ENCODE results near the gene VDAC1. TPM values are rescaled to one million over a fixed set of nuclear protein-coding genes. Genes with fewer than 3 reads are reported as not detected.
"Not testable (repeated sequence)": the region's sequence is repeated elsewhere in the genome, so short reads cannot be mapped to it uniquely, and the experiment has no call there.

VDAC1 gene
- total and polyA plus RNA-seq, 12 donors, result 229 to 609 (median 529) TPM

GRCh38 chr5:133977858-133978257, 26.9 kb downstream of the VDAC1 start:
- ATAC-seq (no peak), DNase-seq (no peak)
- intact Hi-C loops (cut with DNase I), result no loop called here
- Histone ChIP-seq H3K36me3 (peaks cover 0 to 99% (median 58%) of the 10 kb centered on the region in 9 donors), H3K4me1 (peaks cover 2 to 53% (median 24%) of the 10 kb centered on the region in 9 donors), H3K9me3 (no peaks in the 10 kb centered on the region), H3K4me3 (no peak overlapping the region), H3K27ac (peak overlapping the region in 7 of 10 donors; percentile 22 to 62 (median 50)), H3K27me3 (no peaks in the 10 kb centered on the region)
- TF ChIP-seq CTCF (IDR thresholded peaks at IDR 0.05), result no peak
- 48 to 64% methylated on average over 1 of the region's 1 CpG for WGBS, 2 donors

- Histone ChIP-seq H3K27me3 (no peaks in the 10 kb centered on the region), H3K27ac (peak overlapping the region in 8 of 10 donors; percentile 11 to 62 (median 46)), H3K4me3 (no peak overlapping the region), H3K9me3 (no peaks in the 10 kb centered on the region), H3K36me3 (peaks cover 0 to 99% (median 59%) of the 10 kb centered on the region in 9 donors), H3K4me1 (peaks cover 2 to 53% (median 24%) of the 10 kb centered on the region in 9 donors)
- 55 to 69% methylated on average over 5 of the region's 5 CpGs for WGBS, 2 donors
- intact Hi-C loops (cut with DNase I), result no loop called here
- no peak for TF ChIP-seq CTCF (IDR thresholded peaks at IDR 0.05)
- DNase-seq, result no peak
- ATAC-seq, result peak in 4 of 8 donors; percentile 18 to 64 (median 21)
Observed at GRCh38 chr5:133977161-133977787, 27.5 kb downstream of the VDAC1 start.

GRCh38 chr5:133975546-133975945, 29.2 kb downstream of the VDAC1 start:
- H3K27me3 ChIP-seq; H3K27ac ChIP-seq; H3K4me3 ChIP-seq; DNase-seq; intact Hi-C loops (cut with DNase I); ATAC-seq; H3K9me3 ChIP-seq: not testable (repeated sequence)
- H3K36me3 ChIP-seq, result peaks cover 0 to 97% (median 53%) of the 10 kb centered on the region in 9 donors
- WGBS, 2 donors, result 94 to 95% methylated on average over 16 of the region's 16 CpGs
- H3K4me1 ChIP-seq, result peaks cover 2 to 39% (median 24%) of the 10 kb centered on the region in 9 donors

- ATAC-seq (no peak), DNase-seq (no peak)
- no peak overlapping the region for H3K27ac ChIP-seq
- whole genome bisulfite sequencing, 2 donors, result 95% methylated on average over 6 of the region's 6 CpGs
- intact Hi-C loops (cut with DNase I), result no loop called here
- H3K9me3 ChIP-seq, result no peaks in the 10 kb centered on the region
- H3K4me1 ChIP-seq, result peaks cover 0 to 33% (median 20%) of the 10 kb centered on the region in 9 donors
- H3K4me3 ChIP-seq, result no peak overlapping the region
- TF ChIP-seq CTCF (IDR thresholded peaks at IDR 0.05), result no peak
- H3K36me3 ChIP-seq, result peaks cover 0 to 88% (median 53%) of the 10 kb centered on the region in 9 donors
- H3K27me3 ChIP-seq, result no peaks in the 10 kb centered on the region
Observed at GRCh38 chr5:133974142-133974541, 30.6 kb downstream of the VDAC1 start.

- Histone ChIP-seq H3K9me3 (no peaks in the 10 kb centered on the region), H3K27ac (no peak overlapping the region), H3K36me3 (peaks cover 0 to 51% (median 30%) of the 10 kb centered on the region in 9 donors), H3K4me3 (no peak overlapping the region), H3K27me3 (no peaks in the 10 kb centered on the region), H3K4me1 (peaks cover 0 to 32% (median 29%) of the 10 kb centered on the region in 9 donors)
- intact Hi-C loops (cut with DNase I), result no loop called here
- DNase-seq (no peak), ATAC-seq (no peak)
- no peak for TF ChIP-seq CTCF (IDR thresholded peaks at IDR 0.05)
- WGBS, 2 donors, result 91 to 94% methylated on average over 2 of the region's 2 CpGs
Observed at GRCh38 chr5:133970325-133970909, 34.4 kb downstream of the VDAC1 start.
